Head of caudate nucleus (tissue), 42 donors: ENCODE measurements around the gene TMEM62.
"Not testable (repeated sequence)": the region's sequence is repeated elsewhere in the genome, so short reads cannot be mapped to it uniquely, and the experiment has no call there.

Experiments
- DNase-seq, 42 donors: peaks; one replicate each; pipeline versions ENCODE4 v3.0.0 to v3.0.0-alpha.2; 2020 to 2021; ENCODE audit warnings: mixed read lengths in 7 of 42
- intact Hi-C: fragments of 100-400 bp; cut with DNase I; formaldehyde crosslinking; loops from one replicate; pipeline ENCODE4 v1.15.0; 2022

The TMEM62 gene

DNA sequence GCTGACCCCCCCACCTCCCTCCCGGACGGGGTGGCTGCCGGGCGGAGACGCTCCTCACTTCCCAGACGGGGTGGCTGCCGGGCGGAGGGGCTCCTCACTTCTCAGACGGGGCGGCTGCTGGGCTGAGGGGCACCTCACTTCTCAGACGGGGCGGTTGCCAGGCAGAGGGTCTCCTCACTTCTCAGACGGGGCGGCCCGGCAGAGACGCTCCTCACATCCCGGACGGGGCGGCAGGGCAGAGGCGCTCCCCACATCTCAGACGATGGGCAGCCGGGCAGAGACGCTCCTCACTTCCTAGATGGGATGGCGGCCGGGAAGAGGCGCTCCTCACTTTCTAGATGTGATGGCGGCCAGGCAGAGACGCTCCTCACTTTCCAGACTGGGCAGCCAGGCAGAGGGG lies 33.9 kb downstream of the TMEM62 start:
- intact Hi-C loops, DNase-seq: not testable (repeated sequence)

DNA sequence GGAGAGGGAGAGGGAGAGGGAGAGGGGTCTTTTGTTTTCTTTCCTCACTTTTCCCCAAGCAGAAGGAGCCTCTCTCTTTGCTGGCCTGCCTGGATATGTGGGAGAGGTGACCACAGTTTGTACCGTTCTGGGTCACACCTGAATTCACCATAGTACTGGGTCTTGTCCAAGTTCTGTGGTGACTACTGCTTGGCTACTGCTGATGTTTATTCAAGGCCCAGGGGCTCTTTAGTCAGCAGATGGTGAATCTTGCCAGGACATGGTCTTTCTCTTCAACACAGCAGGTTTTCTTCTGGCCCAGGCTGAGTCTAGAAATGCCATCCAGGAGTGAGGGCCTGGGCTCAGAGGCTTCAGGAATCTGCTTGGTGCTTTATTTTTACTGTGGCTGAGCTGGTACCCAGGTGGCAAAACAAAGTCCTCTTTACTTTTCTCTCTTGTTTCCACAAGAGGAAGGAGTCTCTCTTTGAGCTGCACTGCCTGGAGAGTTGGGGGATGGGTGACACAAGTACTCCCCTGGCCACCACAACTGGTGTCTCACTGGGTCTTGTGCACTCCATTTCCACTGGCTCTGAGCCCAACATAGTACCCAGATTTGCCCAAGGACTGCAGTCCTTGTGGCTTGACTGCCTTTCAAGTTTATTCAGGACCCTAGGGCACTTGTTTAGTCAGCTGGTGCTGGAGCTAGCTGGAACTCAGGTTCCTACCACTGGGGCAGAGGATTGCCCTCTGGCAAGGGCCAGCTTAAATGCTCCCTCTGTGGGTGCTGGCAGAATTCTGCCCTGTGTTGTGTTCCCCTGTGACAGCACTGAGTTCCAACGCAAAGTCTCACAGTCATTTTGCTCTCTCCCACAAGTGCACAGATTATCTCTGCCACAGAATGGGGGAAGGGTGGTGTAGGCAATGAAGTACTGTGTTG lies 35.1 kb downstream of the TMEM62 start:
- intact Hi-C loops, result no loop called here
- DNase-seq, result peak in 11 of 42 donors; percentile 3 to 44 (median 16)

DNA sequence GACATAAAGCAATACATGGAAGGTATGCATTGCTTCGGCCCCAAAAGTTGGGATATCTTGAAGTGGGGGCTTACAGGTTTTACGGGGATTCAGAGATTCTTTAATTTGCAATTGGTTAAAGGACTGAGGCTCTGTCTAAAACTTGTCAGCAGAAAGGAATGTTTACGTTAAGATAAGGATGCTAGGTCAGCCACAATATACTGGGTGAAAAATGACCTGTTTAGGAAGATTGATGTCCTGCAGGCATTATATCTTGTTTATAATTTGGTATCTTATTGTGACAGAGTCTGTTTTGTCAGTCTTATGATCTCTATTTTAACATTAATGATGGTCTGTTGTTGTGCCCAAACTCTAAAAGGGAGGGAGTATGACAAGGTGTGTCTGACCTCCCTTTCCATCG lies 36.5 kb downstream of the TMEM62 start:
- intact Hi-C loops, result no loop called here
- no peak for DNase-seq

DNA sequence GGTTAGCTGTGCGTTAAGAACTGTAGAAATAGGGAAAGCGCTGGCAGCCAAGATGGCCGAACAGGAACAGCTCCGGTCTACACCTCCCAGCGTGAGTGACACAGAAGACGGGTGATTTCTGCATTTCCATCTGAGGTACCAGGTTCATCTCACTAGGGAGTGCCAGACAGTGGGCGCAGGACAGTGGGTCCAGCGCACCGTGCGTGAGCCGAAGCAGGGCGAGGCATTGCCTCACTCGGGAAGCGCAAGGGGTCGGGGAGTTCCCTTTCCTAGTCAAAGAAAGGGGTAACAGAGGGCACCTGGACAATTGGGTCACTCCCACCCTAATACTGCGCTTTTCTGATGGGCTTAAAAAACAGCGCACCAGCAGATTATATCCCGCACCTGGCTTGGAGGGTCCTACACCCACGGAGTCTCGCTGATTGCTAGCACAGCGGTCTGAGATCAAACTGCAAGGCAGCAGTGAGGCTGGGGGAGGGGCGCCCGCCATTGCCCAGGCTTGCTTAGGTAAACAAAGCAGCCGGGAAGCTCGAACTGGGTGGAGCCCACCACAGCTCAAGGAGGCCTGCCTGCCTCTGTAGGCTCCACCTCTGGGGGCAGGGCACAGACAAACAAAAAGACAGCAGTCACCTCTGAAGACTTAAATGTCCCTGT lies 42.4 kb downstream of the TMEM62 start:
- intact Hi-C loops, DNase-seq: not testable (repeated sequence)

DNA sequence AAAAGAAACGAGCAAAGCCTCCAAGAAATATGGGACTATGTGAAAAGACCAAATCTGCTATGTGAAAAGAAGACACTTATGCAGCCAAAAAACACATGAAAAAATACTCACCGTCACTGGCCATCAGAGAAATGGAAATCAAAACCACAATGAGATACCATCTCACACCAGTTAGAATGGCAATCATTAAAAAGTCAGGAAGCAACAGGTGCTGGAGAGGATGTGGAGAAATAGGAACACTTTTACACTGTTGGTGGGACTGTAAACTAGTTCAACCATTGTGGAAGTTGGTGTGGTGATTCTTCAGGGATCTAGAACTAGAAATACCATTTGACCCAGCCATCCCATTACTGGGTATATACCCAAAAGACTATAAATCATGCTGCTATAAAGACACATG lies 43.8 kb downstream of the TMEM62 start:
- intact Hi-C loops, DNase-seq: not testable (repeated sequence)

DNA sequence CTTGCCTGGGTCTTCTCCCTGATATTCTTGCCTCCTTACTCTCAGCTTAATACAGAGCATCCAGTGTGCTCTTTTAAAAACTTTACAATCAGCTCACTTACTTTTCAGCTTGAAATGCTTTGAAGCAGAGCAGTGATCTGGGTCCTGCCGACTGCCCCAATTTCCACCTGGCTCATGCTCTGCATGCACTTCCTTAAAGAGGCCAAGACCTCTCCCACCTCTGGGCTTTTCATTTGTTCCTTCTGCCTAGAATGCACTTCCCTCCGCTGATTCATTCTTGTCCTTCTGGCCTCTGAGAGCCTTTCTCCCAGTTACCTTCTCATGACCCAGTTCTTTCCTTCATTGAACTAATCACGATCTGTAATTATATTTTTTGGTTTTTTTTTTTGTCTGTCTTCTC lies 49.9 kb downstream of the TMEM62 start:
- intact Hi-C loops, result no loop called here

DNA sequence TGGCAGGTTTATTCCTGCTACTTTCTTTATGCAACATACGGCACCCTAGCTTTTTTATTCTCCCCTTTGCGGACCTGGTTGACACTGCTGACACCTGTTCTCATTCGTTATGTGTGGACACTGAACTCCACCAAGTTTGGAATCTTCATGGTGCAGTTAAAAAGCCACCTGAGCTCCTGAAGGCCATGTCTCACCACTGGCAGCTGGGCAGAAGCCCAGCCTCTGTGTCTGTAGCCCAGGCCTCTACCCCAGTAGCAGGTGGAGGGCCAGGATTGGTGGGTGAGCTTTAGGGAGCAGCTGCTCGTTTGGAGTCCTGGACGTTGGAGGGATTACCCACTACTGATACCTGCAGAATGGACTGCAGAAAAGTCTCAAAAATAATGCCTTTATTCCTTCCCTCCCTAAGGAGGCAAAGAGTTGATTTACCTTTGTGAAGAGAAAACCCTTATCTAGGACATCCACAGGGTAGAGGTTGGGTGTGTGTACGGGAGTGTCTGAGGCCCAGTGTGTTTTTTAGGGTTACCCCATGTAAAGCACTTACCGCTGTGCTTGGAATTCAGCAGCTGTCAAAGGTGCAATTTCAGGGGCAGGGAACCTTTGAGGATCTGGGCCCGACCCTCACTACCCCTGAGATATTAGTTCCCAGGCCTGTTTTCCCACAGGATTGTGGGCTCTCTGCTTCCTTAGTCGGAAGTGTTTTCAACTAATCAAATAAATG lies 51.2 kb downstream of the TMEM62 start:
- intact Hi-C loops, result no loop called here
- DNase-seq, result no peak

More for the DNA sequence above, 49.9 kb downstream of the TMEM62 start:
- DNase-seq, result no peak

DNA sequence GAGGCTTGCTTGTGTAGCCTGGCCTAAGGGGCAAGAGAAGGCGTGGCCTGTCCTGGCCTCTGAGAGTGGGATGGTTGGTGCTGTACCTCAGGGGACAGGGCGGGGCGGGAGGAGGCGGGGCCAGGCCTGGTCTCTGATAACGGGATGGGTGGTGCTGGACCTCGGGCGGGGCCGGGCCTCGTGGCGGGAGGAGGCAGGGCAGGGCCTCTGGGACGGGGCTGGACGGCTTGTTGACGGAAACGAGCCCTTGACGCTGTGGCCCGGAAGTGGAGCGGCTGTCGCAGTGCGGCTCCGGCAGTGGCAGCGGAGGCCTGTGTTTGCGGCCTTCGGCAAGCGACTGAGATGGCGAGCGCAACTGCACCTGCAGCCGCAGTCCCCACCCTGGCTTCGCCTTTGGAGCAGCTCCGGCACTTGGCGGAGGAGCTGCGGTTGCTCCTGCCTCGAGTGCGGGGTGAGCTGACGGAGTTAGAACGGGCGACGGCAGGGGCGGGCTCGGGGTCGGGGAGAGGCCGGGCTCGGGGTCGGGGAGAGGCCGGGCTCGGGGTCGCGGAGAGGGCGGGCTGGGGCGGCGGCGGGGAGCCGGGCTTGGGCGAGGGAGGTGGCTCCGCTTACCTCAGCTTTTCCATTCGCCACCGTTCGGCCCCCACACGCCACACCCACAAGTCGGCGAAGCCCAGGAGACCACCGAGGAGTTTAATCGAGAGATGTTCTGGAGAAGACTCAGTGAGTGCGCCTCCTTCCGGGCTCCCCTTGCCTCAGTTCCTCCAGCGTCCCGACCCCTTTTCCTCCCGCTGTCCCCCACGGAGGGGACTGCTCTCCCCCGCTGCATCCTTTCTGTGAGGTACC lies 52.0 kb downstream of the TMEM62 start, which contains the start of gene CCNDBP1:
TSS of gene CCNDBP1 (plus strand) at position 247 of the 846 bp plus-strand sequence. CDS start at position 343, 96 bp downstream.
- peak; percentile 74 to 93 (median 86) for DNase-seq
- intact Hi-C loops, result no loop called here

DNA sequence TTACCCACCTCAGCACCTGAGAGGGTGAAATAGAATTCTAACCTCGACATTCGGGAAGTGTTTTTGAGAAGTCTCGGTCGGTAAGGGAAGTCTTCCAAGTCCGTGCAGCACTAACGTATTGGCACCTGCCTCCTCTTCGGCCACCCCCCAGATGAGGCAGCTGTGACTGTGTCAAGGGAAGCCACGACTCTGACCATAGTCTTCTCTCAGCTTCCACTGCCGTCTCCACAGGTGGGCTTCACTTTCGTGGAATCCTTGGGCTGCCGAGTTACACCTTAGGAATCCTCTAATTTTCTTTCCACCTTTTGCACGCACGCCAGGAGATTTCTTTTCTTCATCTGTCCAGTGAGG lies 52.6 kb downstream of the TMEM62 start:
- intact Hi-C loops, result no loop called here
- peak in 9 of 42 donors; percentile 5 to 49 (median 16) for DNase-seq

DNA sequence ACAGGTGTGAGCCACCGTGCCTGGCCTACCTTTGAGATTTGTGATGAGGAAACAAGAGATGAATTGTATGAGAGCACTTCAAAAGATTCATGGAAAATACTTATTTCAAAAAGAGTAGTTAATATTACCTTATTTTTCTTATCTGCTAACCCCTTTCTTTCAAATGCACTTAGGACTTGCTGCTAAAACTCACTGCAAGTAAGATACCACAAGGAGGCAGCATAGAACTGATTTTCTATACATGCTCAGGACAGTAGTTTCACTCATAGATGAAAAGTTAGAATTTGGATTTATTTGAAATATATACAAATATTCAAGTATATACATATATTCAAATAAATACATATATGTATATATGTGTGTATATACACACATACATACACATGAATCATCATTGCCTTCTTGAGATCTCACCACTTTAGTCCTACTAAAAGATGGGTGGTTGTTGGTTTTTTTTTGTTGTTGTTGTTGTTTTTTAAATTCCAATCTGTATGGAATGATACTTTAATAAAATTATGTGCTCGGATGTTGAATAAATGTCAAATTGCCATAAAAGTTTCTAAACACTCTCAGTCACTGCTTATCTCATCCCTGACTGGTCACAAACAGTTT lies 54.3 kb downstream of the TMEM62 start:
- intact Hi-C loops, result no loop called here
- peak in 1 of 42 donors; percentile 40 for DNase-seq

DNA sequence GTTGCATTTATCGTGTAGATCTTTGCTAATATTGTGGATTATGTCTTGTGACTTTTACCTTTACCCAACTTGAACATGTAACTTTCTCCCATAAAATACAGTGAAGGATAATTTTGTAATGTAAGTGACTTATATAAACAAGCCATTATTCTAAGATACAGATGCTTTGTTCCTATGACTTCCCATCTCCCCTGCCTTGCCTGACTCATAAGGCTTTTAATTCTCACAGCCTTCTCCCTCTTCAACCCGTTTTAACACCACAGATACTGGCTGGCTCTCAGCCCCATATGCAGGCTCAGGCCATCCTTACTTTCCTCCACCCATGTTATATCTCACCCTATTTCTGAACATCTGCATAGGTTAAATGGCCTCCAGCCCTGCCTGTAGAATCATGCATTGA lies 55.9 kb downstream of the TMEM62 start:
- intact Hi-C loops, result no loop called here
- no peak for DNase-seq

DNA sequence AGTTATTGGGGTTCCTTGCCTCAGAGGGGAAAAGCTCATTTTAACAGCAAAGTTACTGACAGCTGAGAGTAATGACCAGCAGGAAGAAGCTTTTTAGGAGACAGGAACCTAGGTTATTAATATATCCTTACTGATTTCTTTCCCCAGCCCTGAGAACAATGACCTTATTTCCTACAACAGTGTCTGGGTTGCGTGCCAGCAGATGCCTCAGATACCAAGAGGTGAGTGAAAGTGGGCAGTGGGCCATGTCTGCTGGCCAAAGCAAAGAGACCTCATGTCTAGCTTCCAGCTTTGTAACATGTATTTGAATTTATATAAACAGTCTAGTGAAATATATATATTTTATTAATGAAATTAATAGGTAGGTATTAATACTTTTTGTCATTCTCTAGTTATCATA lies 56.8 kb downstream of the TMEM62 start:
- DNase-seq, result no peak
- intact Hi-C loops, result no loop called here

DNA sequence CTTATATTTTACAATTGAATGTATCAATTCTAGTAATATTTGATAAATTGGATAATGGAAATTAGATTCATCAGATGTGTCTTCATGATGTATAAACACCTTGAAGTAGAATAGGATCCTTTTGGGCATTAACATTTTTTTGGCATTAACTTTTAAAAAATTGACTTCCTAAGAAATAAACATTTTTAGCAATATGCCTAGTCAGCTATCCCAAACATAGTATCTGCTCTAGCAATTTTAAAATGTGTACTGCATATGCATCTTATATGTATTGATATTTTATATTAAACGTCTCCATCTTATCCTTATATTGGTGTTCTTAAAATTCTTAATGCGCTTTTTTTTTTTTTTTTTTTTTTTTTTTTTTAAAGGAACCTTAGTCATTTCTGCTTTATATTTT lies 60.3 kb downstream of the TMEM62 start:
- intact Hi-C loops, result no loop called here

DNA sequence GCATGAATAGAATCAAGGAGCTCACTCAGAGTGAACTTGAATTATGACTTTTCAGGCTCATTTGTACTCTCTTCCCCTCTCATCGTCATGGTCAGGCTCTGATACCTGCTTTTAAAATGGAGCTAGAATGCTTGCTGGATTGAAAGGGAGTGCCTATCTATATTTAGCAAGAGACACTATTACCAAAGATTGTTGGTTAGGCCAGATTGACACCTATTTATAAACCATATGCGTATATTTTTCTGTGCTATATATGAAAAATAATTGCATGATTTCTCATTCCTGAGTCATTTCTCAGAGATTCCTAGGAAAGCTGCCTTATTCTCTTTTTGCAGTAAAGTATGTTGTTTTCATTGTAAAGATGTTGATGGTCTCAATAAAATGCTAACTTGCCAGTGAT lies 61.4 kb downstream of the TMEM62 start:
- no peak for DNase-seq
- intact Hi-C loops, result no loop called here

More for the DNA sequence above, 60.3 kb downstream of the TMEM62 start:
- DNase-seq, result no peak

DNA sequence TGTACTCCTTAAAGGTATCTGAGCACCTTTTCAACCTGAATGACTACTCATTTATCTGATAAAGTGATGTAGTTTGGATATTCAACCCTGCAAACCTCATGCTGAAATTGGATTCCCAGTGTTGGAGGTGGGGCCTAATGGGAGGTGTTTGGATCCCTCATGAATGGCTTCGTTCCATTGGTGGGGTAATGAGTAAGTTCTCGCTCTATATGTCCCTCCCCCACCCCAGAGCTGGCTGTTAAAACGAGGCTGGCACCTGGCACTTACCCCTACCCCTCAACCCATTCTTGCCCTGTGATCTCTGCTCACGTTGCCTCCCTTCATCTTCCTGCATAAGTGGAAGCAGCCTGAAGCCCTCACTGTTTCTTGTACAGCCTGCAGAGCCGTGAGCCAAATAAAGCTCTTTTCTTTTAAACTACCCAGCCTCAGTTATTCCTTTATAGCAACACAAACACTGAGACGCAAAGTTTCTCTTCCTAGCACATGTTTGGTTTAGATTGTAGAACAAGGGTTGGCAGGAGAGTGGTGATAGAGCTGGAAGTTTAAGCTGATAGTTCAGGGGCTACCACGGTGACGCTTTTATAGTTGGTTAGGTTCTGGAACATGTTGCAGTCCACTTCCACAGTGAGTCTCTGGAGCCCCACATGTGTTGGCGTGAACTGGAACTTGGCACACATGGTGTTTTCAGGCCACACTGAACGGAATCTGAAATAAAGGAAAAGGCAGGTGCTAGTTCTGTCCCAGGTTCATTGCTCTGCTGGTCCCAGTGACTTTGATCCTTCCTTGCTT lies 63.6 kb downstream of the TMEM62 start:
- intact Hi-C loops, result no loop called here
- DNase-seq, result peak in 1 of 42 donors; percentile 21

DNA sequence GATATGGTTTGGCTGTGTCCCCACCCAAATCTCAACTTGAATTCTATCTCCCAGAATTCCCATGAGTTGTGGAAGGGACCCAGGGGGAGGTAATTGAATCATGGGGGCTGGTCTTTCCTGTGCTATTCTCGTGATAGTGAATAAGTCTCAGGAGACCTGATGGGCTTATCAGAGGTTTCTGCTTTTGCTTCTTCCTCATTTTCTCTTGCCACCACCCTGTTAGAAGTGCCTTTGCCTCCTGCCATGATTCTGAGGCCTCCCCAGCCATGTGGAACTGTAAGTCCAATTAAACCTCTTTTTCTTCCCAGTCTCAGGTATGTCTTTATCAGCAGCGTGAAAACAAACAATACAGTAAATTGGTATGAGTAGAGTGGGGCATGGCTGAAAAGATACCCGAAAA lies 64.4 kb downstream of the TMEM62 start:
- peak in 1 of 42 donors; percentile 4 for DNase-seq
- intact Hi-C loops, result not testable (repeated sequence)

DNA sequence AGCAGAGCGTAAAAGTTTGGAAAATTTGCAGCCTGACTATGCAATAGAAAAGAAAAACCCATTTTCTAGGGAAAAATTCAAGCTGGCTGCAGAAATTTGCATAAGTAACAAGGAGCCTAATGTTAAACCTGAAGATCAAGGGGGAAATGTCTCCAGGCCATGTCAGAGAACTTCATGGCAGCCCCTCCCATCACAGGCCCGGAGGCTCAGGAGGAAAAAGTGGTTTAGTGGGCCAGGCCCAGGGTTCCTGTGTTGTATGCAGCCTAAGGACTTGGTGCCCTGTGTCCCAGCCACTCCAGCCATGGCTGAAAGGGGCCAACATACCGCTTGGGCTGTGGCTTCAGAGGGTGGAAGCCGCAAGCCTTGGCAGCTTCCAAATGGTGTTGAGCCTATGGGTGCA lies 65.2 kb downstream of the TMEM62 start:
- intact Hi-C loops, result not testable (repeated sequence)
- DNase-seq, result peak in 1 of 42 donors; percentile 31

DNA sequence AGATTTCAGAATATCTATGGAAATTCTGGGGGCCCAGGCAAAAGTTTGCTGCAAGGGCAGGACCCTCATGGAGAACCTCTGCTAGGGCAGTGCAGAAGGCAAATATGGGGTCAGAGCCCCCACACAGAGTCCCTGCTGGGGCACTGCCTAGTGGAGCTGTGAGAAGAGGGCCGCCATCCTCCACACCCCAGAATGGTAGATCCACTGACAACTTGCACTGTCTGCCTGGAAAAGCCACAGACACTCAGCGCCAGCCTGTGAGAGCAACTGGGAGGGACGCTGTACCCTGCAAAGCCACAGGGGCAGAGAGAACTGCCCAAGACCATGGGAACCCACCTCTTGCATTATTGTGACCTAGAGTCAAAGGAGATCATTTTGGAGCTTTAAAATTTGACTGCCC lies 65.6 kb downstream of the TMEM62 start:
- intact Hi-C loops, result no loop called here
- peak in 1 of 42 donors; percentile 18 for DNase-seq
